HG02763 (cell line): Measurements from ENCODE around the gene PROB1.
"Not testable (repeated sequence)": the region's sequence is repeated elsewhere in the genome, so short reads cannot be mapped to it uniquely, and the experiment has no call there.

ENCODE experiments used
- ATAC-seq: cut with Tn5 transposase; IDR thresholded peaks from one replicate; pipeline ENCODE4 v1.9.1; 2021; ENCODE audit warnings: mild to moderate bottlenecking, moderate library complexity; ENCODE audit not compliant: unreplicated experiment

Gene PROB1

DNA sequence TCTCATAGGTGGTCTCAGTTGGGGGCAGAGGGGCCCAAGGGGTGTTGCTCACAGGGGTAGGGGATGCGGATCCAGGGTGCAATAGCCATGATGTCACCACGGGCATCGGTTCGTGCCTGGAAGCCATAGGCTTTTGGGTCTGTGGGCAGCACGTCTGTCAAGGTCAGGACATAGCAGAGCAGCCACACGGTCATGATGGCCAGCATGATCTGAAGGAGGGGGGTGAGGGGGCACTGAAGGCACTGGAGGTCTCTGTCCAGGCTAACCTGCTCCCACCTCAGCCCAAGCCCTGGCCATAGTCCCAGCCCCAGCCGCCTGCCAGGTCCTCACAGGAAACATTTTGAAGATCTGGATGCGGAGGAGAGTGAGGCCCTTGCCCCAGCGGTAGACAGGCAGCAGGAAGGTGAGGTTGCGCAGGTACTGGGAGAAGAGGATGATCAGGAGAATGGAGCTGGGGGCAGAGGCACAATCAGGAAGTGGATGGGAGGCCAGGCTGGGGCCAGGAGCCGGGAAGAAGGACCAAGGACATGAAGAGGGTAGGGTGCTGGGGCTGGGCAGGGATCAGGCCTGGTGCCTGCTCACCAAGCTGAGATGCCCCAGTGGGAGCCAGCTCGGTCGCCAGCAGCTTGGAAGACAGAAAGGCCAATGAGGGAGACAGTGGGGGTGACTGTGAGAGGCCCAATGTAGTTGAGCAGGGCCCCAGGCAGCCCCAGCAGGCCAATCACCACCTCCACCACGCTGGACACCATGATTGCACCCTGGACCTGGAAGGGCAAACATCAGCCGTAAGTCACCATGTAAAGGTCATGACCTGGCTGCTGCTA is 15.1 kb downstream of the PROB1 start:
- ATAC-seq = no peak

DNA sequence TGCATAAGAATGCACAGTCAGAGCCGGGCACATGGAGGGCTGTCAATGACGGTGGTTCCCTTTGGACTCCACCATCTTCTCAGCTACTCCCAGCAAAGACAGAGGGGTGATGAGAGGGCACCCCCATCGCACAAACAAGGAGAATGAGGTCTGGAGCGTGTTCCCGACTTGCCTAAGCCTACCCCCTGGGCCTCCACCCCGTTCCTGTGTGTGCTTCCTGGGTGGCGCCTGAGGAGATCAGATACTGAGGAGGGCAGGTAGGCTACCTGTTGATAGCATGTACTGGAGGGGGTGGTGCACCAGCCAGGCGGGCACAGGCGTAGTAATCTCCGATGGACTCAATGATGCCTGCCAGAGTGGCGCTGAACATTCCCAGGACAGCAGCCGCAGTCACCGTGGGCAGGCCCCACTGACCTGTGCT is 16.0 kb downstream of the PROB1 start:
- no peak for ATAC-seq

DNA sequence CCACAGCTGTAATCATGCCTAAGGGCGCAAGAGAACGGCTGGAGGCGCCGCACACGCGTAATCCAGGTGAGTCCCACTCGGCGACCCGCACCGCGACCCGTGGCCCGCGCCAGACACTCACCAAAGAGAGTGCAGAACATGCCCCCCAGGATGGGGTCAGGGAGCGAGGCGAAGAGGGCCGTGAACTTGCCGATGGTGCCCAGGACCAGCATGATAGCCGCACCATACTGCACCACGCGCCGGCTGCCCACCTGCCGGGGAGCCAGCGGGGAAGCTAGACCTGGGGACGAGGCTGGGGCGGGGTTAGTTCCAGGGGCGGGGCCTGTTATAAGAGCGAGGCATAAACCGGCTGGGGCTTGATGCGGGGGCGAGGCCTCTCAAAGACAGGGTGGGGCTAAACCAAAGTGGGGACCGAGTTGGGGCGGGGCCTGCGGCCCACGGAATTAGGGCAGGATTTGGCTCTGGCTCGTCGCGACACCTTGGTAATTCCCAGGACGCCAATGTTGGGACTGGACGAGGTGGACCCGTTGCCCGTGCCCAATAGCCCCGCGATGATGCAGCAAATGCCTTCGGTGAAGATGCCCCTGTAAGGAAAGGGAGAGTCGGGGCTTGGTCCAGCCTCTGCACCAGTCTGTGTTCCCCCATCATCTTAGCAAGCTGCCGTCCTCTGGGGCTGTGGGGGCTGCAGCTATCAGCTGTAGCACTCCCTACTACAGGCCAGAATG is 16.6 kb downstream of the PROB1 start:
- no peak for ATAC-seq

GRCh38 chr5:139377226-139377625 is 17.7 kb downstream of the PROB1 start:
- no peak for ATAC-seq

DNA sequence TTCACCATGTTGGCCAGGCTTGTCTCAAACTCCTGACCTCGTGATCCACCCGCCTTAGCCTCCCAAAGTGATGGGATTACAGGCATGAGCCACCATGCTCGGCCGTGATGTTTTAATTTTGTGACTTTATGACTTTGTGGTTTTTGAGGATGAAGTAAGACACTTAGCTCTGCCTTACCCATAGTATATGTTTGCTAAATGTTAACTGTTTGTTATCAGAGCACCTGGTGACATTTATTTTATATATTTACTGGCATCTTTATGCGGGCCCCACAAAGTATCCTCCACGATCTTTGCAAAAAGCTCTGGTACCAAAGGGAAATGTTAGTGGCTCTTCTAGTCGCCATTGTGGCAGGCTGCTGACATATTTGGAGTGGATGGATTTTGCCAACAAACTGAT is 18.5 kb downstream of the PROB1 start:
- ATAC-seq = no peak

DNA sequence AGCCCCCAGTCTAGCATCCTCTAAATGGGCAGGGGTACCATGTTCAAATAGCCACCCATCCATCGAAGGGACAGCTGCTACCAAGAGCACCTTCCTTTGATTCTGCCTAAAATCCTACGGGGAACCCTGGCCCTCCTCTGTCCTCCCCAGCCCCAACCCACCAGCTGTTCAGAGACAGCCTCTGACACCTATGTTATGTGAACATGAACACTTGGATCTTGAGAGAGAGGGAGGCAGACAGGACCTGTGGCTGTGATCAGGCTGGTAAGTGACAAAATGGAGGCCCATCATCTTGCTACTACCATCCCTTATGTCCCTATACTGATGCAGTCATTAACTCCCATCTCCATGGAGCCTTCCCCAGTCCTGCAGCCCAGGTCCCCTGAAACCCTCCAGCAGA is 20.0 kb downstream of the PROB1 start:
- no peak for ATAC-seq

DNA sequence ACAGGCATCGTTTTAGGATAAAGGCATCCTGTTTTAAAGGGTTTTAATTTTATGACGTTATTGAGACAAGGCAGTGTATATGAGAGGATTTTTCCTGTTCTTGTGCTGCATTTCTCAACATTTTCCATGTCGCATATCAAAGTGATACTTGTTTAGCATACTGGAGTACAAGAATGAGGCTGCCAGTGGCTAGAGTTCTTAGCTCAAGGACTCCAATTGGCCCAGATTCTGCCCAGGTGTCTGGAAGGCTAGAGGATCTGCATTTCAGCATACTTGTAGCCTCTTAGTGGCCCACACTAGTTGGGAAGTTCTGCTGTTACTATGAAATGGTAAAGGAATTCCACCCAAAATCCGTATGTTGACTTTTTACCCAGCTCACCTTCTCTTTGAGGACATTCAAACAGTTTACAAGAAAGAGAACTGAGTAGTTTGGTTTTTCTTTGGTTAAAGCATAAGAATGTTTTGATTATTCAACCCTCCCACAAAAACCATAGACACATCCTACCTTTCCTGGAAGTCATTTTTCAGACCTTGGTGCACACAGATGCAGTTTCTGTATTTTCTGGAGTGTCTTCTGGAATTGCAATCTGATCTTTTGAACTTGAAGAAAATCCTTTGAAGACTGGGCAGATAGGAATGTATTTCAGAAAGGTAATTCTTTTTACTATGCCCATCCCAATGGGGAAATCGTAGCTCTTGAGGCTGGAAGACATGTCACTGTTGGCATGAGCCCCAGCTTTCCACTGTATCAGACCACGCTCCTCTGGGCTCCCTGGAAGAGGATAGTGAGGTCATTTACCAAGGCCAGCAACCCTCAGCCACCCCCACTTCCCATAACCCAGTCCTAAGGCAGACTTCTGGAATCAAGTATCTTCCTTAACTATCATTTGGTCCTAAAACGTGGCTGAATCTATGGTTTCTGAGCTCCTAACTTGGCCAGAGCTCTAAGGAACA is 23.1 kb downstream of the PROB1 start:
- ATAC-seq = no peak

DNA sequence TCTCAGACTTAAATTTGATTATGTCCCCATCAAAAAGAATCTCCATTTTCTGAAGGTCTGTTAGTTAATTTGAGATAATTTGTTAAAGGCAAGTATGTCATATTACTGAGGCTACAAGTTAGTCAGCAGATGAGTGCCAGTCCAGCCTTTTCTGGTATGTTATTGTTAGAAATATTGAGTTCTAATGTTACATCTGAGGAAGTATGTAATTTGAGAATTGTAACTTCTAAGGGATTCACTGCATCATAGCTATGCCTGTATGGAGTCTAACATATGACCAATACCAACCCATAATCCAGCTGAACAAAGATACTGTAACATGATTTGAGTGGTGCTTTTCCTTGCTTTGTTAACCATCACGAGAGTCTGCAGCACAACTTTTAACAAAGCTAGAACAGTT is 25.7 kb downstream of the PROB1 start:
- ATAC-seq = no peak

GRCh38 chr5:139368613-139369012 is 26.3 kb downstream of the PROB1 start:
- no peak for ATAC-seq

- ATAC-seq = no peak
These were observed 30.4 kb downstream of the PROB1 start for GRCh38 chr5:139364466-139364865.

DNA sequence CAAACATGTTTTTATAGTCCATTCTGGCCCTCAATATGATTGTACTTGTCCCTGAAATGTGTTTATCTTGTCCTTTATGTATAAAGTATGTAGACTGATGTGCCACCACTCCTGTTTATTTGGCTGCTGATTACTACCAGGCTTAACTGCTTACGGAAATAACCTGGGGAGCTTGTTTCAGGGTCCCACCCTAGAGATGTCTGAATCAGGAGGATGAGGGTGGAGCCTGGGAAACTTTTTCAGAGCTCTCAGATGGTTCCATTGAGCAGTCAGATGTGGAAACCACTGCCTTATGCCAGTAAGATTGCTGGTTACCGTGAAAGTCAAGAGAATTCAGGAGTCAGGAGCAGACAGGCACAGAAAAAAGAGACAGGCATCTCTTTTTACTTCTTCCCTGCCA is 31.0 kb downstream of the PROB1 start:
- ATAC-seq = no peak

DNA sequence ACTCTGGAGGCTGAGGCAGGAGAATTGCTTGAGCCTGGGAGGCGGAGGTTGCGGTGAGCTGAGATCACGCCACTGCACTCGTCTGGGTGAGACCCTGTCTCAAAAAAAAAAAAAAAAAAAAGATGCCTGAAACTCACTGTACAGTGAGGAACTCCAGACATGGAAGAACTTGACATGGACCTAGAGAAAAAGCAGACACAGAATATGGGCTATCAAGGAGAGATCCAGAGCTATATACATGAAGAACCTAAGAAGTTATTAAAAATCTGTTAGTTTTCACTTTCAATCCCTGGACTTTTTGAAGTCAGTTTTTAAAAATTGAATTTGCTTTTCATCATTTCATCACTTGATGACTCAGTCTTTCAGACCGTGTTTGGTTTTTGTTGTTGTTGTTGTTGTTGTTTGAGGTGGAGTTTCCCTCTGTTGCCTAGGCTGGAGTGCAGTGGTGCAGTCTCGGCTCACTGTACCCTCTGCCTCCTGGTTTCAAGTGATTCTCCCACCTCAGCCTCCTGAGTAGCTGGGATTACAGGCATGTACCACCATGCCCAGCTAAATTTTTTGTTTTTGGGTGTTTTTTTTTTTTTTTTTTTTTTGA is 33.0 kb downstream of the PROB1 start:
- no peak for ATAC-seq

- ATAC-seq = no peak
These were observed 34.5 kb downstream of the PROB1 start for GRCh38 chr5:139360384-139360783.

DNA sequence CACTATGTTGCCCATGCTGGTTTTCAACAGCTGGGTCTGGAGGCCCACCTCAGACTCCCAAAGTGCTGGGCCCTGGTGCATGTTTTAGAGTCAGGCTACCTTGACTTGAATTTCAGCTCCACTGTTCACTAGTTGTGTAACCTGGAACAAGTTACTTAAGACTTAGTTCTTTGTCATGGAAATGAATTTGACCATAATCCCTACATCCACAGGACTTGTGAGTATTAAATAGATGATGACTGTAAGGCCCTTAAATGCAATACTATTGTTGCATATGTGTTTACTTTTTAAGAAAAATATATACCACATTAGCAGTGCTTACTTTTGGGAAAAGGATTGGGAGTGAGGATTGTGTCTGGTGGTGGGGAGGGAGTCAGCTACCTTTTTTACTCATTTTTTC is 36.8 kb downstream of the PROB1 start:
- no peak for ATAC-seq

DNA sequence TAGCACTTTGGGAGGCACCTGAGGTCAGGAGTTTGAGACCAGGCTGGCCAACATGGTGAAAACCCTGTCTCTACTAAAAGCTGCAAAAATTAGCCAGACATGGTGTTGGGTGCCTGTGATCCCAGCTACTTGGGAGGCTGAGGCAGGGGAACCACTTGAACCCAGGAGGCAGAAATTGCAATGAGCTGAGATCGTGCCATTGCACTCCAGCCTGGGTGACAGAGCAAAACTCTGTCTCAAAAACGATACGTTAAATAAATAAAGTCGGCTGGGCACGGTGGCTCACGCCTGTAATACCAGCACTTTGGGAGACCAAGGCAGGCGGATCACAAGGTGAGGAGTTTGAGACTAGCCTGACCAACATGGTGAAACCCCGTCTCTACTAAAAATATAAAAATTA is 39.0 kb downstream of the PROB1 start:
- ATAC-seq = not testable (repeated sequence)

DNA sequence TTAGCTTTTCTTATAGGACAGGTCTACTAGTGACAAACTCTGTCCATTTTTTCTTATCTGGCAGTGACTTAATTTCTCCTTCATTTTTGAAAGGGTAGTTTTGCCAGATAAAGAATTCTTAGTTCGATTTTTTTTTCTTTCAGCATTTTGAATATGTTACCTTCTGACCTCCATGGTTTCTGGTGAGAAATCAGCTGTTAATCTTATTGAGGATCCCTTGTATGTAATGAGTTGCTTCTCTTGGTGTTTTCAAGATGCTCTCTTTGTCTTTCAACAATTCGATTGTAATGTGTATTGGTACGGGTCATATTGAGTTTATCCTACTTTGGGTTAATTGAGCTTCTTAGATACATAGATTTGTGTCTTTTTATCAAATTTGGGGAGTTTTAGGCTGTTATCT is 40.7 kb downstream of the PROB1 start:
- no peak for ATAC-seq

DNA sequence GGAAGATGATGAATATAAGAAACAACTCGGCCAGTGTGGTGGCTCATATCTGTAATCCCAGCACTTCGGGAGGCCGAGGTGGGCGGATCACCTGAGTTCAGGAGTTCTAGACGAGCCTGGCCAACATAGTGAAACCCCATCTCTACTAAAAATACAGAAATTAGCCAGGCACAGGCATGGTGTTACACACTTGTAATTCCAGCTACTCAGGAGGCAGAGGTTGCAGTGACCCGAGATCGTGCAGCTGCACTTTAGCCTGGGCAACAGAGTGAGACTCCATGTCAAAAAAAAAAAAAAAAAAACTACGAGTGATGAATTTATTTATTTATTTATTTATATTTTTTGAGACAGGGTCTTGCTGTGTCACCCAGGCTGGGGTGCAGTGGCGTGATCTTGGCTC is 47.0 kb downstream of the PROB1 start:
- not testable (repeated sequence) for ATAC-seq

DNA sequence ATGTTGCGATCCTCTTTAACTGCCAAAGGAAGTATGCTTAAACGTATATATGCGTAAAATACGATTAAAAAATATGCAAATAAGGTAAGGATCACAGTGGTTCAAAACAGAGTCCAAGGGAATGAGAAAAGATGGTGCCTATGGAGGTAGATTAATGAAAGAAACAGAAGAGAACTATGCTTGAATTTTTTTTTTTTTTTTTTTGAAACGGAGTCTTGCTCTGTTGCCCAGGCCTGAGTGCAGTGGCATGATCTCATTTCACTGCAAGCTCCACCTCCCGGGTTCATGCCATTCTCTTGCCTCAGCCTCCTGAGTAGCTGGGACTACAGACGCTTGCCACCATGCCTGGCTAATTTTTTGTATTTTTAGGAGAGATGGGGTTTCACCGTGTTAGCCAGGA is 49.5 kb downstream of the PROB1 start:
- not testable (repeated sequence) for ATAC-seq

DNA sequence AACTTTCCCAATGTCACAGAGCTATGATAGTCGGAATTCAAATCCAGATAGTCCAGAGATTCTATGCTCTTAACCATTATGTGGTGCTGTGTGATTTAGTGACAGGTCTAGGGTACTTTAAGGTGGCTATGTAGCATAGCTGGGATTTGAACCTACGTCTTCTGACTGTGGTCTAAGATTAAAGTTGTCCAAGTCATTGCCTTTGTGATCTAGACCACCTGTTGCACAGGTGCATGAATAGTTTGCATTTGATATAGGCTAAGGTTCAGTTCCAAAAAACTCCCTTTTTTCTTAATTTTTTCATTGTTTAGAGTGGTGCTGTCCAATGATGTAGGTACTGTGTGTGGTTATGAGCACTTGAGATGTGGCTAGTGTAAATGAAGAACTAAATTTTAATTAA is 50.7 kb downstream of the PROB1 start:
- ATAC-seq = no peak

DNA sequence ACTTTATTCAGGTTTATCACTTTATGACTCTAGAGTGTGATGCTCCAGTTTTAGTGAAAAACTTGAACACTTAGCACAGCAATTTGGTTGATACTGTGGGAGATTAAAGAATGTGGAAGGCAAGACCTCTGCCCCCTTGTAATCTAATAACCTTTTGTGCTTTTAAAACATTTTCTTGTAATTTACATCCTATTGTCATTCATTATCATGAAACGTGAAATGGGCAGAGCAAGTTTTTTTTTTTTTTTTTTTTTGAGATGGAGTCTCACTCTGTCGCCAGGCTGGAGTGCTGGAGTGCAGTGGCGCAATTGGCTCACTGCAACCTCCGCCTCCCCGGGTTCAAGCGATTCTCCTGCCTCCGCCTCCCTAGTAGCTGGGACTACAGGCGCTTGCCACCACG is 51.4 kb downstream of the PROB1 start:
- ATAC-seq = no peak

DNA sequence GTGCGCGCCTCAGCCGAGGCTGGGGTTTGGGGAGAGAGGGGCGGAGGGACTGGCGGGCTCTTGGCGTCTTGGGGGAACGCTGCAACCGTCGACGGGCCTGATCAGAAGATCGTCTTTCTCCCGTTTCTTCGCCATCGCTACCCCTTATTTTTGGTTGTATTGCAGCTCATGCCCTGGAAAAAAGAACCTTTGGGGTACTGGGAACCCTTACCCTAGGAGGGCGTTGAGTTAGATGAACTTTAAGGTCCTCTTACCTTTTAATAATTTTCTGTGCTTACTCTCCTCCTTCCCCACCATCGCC is 52.5 kb downstream of the PROB1 start:
- no peak for ATAC-seq
